ENCODE measurements around the gene WDR62.

- TF ChIP-seq POLR2A (IDR thresholded peaks at IDR 0.05): no peak
- TF ChIP-seq, protein P1, sequence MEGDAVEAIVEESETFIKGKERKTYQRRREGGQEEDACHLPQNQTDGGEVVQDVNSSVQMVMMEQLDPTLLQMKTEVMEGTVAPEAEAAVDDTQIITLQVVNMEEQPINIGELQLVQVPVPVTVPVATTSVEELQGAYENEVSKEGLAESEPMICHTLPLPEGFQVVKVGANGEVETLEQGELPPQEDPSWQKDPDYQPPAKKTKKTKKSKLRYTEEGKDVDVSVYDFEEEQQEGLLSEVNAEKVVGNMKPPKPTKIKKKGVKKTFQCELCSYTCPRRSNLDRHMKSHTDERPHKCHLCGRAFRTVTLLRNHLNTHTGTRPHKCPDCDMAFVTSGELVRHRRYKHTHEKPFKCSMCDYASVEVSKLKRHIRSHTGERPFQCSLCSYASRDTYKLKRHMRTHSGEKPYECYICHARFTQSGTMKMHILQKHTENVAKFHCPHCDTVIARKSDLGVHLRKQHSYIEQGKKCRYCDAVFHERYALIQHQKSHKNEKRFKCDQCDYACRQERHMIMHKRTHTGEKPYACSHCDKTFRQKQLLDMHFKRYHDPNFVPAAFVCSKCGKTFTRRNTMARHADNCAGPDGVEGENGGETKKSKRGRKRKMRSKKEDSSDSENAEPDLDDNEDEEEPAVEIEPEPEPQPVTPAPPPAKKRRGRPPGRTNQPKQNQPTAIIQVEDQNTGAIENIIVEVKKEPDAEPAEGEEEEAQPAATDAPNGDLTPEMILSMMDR (IDR thresholded peaks at IDR 0.05): no peak
Measured at GRCh38 chr19:36152019-36152351, 97.3 kb downstream of the WDR62 start.
